M059J (cell line): ENCODE measurements around the gene CES2. TPM values are rescaled to one million over a fixed set of nuclear protein-coding genes. Genes with fewer than 3 reads are reported as not detected.
"Not testable (repeated sequence)": the region's sequence is repeated elsewhere in the genome, so short reads cannot be mapped to it uniquely, and the experiment has no call there.

Source experiments
- DNase-seq: peaks from one replicate; pipeline ENCODE4 v3.0.0-alpha.2; 2012; ENCODE audit warnings: low read depth
- total RNA-seq: library from RNA; depleted of rRNA; stranded (reverse); fragments of >200 nt; shearing (Covaris generic); gene quantifications from 2 replicates; pipeline ENCODE4 v1.2.3, GENCODE V29; 2014

The CES2 gene
- total RNA-seq, 1 experiment from 2014 or later = 26.6 TPM

DNA sequence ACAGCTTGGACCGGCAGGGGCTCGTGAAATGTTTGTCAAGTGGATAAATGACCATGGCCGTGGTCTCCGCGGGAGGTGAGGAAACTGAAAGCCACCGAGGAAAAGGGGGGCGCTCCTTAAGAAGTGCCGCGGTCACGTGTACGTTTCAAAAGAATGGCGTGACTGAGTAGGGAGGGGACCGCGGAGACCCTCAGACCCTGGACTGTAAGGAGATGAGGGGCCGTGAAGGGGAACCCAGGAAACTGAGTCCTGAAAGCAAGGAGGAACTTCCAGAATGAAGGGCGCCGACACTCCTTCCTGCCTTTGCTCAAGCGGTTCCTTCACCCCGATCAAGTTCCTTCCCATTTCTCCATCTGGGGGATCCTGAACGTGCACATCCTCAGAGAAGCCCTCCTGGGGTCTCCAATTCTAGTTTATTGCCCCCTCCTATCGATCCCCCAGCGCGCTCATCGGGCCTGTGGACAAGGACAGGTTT is 440 bp upstream of the CES2 start:
- DNase-seq = not testable (repeated sequence)

DNA sequence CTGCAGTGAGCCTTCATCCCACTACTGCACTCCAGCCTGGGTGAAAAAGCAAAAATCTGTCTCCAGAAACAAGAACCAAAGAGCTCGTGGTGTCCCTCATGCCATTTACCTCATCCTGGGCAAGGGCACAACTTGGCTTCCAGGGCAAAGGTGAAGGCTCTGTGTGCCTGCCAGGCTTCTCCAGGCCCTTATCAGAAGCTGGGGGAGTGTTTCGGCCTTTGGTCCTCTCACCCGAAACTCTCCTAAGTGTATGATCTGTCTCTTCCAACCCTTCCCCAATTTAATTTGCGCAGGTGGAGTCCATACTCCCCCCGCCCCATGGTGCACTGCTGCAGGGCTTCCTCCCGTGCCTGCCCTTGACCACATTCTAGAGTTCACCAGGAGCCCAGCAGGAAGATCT is 1.1 kb downstream of the CES2 start:
- DNase-seq = no peak

DNA sequence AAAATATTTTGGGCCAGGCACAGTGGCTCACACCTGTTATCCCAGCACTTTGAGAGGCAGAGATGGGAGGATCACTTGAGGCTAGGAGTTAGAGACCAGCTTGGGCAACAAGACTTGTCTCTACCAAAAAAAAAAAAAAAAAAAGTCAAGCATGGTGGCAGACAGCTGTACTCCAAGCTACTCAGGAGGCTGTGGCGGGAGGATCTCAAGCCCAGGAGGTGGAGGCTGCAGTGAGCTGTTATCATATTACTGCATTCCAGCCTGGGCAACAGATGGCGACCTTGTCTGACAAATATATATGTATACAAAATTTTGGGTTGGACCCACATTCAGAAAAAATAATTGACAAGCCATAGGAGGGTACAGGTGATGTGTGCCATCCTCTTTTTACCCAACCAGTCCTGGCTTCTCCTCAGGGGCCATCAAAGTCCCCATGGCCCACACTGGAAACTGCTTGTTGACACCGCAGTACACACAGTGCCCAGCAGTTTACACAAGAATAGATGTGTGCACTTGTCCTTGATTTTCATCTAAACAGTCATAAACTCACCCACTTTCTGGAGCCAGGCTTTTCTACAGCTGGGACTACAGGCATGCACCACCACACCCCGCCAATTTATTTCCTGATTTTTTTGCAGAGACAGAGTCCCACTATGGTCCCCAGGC is 1.7 kb downstream of the CES2 start:
- no peak for DNase-seq

DNA sequence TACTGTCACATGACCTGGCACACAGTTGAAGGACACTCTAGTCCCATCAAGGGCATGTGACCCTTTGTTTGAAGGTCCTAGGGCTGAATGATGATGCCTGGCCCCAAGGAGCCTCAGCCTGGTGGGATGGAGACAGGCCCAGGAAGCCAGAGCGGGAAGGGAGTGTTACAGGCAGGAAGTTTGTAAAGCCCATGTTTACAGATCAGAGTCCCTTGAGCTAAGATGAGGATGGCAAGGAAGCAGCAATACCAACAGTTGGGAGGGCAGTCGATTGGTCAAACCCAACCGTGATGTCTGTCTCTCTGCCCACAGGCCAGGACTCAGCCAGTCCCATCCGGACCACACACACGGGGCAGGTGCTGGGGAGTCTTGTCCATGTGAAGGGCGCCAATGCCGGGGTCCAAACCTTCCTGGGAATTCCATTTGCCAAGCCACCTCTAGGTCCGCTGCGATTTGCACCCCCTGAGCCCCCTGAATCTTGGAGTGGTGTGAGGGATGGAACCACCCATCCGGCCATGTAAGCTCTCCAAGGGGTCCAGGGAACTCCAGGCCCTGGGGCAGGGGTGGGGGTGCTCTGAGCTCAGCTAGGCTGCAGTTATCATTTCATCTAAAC is 2.5 kb downstream of the CES2 start:
- DNase-seq = no peak

DNA sequence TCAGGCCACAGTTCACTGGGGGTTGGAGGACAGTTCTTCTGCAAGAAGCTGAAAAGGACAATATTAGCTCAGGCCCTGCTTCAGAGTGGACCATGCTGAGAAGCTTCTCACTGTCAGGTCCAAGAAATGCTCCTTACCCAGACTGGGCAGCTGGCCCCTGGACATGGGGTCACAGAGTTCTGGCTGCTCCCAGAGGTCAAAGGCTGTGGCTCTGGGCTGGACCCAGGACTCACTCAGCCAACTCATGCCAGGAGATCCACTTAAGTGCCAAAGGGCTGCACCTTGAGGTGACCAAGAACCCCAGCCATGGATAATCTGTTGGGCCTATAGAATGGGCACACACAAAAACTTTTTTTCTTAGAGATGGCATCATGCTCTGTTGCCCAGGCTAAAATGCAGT is 4.0 kb downstream of the CES2 start:
- no peak for DNase-seq

DNA sequence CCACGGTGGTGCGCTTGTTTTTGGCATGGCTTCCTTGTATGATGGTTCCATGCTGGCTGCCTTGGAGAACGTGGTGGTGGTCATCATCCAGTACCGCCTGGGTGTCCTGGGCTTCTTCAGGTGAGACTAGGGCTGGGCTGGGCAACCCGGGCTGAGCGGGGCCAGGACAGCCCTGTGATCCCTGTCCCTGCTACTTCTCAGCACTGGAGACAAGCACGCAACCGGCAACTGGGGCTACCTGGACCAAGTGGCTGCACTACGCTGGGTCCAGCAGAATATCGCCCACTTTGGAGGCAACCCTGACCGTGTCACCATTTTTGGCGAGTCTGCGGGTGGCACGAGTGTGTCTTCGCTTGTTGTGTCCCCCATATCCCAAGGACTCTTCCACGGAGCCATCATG is 4.9 kb downstream of the CES2 start:
- DNase-seq = no peak

DNA sequence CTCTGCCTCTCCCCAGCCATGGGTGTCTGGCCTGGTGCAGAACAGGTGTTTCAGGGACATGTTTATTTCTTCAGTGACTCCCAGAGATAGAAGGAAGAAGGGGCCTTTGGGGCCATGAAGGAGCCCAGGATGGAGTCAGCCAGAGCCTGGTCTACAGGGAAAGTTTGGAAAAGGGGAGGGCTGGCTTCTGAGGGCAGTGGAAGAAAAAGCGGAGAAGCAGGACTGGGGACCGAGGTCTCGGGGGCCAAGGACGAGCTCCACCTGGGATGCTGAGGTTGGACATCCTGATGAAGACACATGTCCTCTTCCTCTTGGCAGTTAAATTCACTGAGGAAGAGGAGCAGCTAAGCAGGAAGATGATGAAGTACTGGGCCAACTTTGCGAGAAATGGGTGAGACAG is 7.7 kb downstream of the CES2 start:
- no peak for DNase-seq

DNA sequence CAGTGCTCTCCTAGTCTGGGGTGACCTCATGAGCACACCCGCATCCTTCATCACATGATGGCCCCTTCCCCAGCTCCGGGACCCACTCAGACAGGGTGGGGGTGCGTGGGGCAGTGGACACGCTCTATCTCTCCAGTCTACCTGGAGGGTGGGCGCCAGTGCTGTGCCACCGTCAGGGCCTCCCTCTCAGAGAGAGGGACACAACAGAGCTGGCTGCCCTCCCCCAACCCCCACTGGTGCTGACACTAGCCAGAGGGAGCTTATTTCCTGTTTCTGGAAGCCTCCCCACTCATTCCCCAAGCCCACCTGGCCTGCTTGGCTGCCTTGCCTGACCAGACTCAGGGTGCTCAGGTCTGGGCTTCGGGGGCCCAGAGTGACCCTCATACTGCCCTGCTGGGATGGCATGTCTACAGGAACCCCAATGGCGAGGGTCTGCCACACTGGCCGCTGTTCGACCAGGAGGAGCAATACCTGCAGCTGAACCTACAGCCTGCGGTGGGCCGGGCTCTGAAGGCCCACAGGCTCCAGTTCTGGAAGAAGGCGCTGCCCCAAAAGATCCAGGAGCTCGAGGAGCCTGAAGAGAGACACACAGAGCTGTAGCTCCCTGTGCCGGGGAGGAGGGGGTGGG is 8.2 kb downstream of the CES2 start:
- no peak for DNase-seq

DNA sequence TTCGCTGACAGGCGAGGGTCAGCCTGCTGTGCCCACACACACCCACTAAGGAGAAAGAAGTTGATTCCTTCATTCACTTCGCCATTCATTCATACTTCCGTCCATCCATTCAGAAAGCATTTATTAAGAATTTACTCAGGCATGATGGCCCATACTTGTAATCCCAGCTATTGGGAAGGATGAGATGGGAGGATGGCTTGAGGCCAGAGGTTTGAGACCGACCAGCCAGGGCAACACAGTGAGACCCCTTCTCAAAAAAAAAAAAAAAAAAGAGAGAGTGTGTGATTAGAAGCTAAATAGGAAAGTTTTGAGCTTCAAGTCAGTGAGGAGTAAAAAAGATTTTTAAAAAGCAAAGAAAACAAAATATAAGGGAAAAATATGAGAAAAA is 8.7 kb downstream of the CES2 start:
- DNase-seq = no peak

DNA sequence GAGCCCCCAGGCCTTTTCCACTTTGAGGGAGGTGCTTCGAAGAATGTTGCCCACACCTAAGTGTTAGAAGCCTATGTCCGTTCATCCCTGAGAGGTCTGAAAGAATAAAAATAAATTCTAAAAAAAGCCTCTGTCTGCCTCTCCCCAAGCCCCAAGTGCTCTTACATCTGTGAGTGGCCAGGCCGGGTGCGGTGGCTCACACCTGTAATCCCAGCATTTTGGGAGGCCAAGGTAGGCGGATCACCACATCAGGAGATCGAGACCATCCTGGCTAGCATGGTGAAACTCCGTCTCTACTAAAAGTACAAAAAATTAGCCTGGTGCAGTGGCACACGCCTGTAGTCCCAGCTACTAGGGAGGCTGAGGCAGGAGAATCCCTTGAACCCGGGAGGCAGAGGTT is 9.7 kb downstream of the CES2 start:
- not testable (repeated sequence) for DNase-seq

DNA sequence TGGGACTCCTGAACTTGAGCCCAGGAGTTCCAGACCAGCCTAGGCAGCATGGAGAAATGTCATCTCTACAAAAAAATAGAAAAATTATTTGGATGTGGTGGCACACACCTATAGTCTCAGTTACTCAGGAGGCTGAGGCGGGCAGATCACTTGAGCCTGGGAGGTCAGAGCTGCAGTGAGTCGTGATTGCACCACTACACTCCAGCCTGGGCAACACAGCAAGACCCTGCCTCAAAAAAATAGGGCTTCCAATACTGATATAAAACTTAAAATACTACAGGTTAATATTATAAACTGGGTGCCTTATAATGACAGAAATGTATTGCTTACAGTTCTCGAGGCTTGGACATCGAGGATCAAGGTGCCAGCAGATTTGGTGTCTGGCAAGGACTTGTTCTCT is 10.6 kb downstream of the CES2 start:
- no peak for DNase-seq

DNA sequence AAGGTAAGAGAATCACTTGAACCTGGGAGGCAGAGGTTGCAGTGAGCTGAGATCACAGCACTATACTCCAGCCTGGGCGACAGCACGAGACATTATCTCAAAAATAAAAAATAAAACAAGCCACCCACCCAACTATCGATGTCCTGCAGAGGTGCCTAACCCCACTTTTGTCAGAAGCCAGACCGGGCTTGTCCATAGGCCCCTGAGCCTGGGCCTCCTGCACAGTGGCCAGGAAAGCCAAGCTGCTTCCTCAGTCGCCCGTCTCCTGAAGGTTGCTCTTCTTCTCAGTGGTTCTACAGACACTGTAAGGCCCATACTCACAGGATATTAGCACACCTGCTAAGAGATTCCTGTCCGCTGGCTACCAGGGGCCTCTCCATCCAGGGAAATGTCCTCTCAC is 11.2 kb downstream of the CES2 start:
- no peak for DNase-seq

DNA sequence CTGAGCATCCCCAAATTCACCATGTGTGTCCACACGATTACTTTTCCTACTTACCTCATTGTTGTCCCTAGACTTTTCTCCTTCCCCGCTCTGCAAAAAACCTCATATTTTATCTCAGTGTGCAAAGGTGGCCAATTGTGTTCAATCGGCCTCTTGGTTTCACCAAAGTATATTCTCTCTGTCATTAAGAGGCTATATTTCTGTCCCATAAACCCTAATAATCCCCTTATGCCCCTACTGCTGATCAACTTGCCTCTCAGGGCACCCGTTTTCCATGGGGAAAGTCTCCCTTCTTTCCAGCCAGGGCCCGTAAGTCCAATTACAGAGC is 11.6 kb downstream of the CES2 start:
- DNase-seq = no peak

DNA sequence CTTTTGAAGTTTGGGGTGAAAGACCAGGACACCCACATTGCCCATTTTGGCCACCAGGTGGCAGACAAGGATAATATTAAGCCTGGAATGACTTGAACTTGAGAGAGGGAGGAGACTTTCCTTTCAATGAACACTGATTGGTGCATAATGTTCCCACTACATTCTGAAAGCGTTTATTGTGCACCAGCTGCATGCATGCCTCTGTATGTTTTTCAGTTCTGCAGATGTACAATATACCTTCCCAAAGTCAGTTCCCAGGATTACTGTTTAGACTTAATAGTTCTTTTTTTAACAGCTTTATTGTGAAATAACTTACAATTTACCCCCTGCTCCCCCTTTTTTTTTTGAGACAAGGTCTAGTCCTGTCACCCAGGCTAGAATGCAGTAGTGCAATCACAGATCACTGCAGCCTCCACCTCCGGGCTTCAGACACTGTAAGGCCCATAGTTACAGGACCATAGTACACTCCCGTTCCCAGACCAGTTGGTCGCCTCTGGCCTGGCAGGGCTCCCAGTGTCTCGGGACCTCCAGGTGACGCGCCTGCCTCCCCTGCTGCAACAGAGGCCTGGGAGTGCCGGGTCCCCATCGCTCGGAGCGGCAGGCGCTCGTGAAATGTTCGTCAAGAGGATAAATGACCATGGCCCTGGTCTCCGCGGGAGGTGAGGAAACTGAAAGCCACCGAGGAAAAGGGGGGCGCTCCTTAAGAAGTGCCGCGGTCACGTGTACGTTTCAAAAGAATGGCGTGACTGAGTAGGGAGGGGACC is 12.2 kb downstream of the CES2 start:
- peak; percentile 89 for DNase-seq

DNA sequence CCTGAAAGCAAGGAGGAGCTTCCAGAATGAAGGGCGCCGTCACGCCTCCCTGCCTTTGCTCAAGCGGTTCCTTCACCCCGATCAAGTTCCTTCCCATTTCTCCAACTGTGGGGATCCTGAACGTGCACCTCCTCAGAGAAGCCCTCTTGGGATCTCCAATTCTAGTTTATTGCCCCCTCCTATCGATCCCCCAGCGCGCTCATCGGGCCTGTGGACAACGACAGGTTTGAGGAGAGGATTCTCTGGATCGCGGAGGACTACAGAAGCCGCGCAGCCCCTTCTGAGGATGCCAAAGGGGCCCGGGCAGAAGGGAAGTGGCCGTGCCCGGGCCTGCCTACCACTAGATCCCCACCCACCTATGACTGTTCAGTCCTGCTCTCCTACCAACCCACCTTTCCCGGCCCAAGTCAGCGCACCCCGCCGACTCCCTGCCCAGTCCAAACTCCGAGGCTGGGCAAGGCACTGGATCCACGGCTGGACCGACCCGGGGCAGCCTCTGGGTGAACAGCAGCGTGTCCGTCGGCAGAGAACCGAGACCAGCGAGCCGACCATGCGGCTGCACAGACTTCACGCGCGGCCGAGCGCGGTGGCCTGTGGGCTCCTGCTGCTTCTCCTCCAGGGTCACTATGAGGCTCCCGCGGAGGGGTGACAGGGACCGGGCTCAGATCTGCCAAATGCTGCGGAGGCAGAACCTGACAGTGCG is 13.0 kb downstream of the CES2 start:
- DNase-seq = peak; percentile 36

DNA sequence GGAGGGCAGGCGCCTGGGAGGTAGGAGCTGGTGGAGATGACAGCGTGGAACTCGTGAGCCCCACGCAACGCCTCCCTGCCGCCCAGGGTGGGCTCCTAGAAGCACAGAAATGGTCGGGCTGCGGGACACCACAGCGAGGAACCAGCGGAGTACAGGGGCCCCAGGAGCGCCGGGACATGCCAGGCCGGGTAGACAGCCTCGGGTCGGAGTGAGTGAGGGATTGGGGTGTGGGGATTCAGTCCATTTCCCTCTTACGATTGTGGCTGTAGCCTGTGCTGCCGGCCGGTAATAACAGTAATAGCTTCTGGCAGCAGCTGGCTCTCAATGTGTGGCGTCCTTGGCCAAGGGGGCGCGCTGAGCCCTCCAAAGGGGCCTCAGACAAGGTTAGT is 13.5 kb downstream of the CES2 start:
- no peak for DNase-seq

DNA sequence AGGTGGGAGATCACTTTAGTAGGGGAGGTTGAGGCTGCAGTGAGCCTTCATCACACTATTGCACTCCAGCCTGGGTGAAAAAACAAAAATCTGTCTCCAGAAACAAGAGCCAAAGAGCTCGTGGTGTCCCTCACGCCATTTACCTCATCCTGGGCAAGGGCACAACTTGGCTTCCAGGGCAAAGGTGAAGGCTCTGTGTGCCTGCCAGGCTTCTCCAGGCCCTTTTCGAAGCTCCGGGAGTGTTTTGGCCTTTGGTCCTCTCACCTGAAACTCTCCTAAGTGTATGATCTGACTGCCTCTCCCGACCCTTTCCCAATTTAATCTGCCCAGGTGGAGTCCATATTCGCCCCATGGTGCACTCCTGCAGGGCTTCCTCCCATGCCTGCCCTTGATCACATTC is 14.2 kb downstream of the CES2 start:
- no peak for DNase-seq

DNA sequence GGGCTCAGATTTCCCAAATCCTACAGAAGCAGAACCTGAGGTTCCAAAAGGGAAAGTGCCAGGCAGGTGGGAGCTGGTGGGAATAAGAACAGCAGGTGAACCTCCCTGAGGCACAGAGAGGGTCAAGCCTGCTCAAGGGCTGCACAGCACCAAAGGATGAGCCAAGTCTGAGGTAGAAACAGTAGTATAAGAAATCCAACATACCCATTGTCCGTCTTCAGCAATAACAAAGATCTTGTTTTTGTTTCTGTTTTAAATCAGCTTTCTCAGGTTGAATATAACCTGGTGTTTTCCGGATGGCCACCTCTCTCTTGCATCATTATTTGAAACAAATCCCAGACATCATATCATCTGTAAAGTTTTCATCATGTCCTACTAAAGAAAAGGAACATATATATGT is 15.1 kb downstream of the CES2 start:
- no peak for DNase-seq

DNA sequence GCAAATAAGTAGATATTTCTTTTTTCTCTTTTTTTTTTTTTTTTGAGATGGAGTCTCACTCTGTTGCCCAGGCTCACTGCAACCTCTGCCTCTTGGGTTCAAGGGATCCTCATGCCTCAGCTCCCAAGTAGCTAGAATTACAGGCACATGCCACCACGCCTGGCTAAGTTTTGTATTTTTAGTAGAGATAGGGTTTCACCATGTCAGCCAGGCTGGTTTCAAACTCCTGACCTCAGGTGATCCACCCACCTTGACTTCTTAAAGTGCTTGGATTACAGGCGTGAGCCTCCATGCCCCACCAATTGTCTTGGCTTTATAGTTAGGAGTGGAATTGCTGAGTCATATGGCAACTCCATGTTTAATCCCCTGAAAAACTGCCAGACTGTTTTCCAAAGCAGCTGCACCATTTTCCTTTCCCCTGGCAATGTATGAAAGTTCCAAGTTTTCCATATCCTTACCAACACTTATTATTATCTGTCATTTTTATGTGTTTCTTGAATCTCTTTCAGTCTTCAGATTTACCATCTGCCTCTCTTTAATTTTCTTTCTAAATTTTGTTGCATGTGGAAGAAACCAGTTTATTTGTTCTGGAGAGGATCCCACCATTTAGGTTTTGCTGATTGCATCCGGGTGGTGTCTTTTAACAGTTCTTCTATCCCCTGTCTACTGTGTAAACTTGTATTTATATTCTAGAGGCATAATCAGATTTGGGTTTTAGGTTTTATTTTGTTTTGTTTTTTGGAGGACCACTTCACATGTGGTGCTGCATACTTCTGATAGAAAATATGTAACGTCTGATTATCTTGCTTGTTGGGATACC is 15.9 kb downstream of the CES2 start:
- peak; percentile 63 for DNase-seq

DNA sequence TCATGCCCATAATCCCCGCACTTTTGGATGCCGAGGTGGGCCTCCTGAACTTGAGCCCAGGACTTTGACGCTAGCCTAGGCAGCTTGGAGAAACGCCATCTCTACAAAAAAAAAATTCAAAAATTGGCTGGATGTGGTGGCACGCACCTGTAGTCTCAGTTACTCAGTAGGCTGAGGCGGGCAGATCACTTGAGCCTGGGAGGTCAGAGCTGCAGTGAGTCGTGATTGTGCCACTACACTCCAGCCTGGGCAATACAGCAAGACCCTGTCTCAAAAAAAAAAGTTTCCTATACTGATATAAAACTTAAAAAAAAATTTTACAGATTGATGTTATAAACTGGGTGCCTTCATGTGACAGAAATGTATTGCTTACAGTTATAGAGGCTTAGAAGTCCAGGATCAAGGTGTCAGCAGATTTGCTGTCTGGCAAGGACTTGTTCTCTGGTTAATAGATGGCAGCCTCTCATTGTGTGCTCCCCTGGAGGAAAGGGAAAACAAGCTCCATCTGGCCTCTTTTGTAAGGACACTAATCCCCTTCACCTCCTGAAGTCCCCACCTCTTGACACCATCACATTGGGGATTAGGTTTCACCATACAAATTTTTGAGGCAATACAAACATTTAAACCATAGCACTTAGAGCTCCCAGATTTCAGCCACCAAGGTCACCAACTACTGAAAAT is 17.3 kb downstream of the CES2 start:
- no peak for DNase-seq
